Epithelial cell of prostate (primary cell): ENCODE data around the gene CFAP69.
"Not testable (repeated sequence)": the region's sequence is repeated elsewhere in the genome, so short reads cannot be mapped to it uniquely, and the experiment has no call there.

Experiments used
- DNase-seq: peaks from one replicate; pipeline ENCODE4 v3.0.0-alpha.2; 2011; ENCODE audit warnings: low read depth, low spot score
- H3K27ac ChIP-seq: fragments of 450-650 bp; 2 replicates; pipeline ENCODE4 v1.5.1; 2017; ENCODE audit warnings: mild to moderate bottlenecking

CFAP69 gene

GRCh38 chr7:90326500-90326899 is 81.5 kb downstream of the CFAP69 start:
- no peak for DNase-seq
- no peak overlapping the region for H3K27ac ChIP-seq

DNA sequence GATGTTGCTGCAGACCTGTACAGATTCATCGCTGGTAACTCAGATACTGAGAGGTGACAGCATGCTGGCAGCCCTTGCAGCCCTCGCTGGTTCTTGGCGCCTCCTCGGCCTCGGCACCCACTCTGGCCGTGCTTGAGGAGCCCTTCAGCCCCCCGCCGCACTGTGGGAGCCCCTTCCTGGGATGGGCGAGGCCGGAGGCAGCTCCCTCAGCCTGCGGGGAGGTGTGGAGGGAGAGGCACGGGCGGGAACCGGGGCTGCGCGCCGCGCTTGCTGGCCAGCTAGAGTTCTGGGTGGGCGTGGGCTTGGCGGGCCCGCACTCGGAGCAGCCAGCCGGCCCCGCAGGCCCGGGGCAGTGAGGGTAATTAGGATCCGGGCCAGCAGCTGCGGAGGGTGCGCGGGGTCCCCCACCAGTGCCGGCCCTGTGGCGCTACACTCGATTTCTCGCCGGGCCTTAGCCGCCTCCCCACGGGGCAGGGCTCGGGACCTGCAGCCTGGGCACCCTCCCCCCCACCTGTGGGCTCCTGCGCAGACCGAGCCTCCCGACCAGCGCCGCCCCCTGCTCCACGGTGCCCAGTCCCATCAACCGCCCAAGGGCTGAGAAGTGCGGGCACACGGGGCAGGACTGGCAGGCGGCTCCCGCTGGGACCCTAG is 89.3 kb downstream of the CFAP69 start:
- no peak overlapping the region for H3K27ac ChIP-seq
- DNase-seq = no peak

DNA sequence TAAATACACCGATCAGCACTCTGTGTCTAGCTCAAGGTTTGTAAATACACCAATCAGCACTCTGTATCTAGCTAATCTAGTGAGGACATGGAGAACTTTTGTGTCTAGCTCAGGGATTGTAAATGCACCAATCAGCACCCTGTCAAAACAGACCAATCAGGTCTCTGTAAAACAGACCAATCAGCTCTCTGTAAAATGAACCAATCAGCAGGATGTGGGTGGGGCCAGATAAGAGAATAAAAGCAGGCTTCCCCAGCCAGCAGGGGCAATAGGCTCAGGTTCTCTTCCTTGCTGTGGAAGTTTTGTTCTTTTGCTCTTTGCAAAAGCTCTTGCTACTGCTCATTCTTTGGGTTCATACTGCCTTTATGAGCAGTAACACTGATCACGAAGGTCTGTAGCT is 90.0 kb downstream of the CFAP69 start:
- not testable (repeated sequence) for DNase-seq, H3K27ac ChIP-seq

DNA sequence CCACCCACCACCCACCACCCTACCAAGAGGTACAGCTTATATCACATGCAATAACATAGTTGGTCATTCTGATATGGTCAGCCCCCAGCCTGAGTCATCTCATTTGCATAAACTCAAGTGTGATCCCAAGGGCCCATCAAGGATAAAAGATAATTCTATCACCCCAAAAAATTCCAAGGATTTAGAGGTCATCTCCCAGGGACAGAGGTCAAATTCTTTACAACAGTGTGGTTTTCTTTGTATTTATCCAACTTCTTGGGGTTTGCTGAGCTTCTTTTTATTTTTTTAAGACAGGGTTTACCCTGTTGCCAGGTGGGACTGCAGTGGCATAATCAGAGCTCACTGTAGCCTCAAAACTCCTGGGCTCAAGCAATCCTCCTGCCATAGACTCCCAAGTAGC is 92.1 kb downstream of the CFAP69 start:
- no peak for DNase-seq
- no peak overlapping the region for H3K27ac ChIP-seq

DNA sequence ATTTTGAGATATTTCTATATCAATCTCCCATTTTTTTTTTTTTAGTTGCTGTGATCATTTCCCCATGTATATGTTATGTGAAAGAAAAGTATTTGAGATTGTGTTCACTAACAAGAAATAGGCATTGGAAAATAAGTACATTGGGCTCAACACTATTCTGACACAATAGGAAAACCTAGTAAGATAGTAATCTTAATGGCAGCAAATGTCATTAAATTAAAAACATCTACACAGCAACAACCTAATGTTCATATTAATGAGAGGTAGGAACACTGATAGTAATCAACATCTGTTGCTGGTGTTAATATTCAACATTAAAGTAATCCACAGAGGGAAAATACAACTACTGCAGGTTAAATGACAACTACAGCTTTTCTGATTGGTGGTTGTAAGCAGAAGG is 100.0 kb downstream of the CFAP69 start:
- DNase-seq = no peak
- H3K27ac ChIP-seq = peak overlapping the region; percentile 72

- H3K27ac ChIP-seq = peak overlapping the region; percentile 72
- DNase-seq = no peak
These were observed 100.8 kb downstream of the CFAP69 start for GRCh38 chr7:90345595-90346335.

GRCh38 chr7:90346336-90347125 is 101.6 kb downstream of the CFAP69 start, which contains the start of gene GTPBP10:
Gene GTPBP10, plus strand, starts transcription at chr7:90346716. Its CDS starts 26 bp downstream, at chr7:90346742.
- peak within 1 kb of the TSS; percentile 72 for H3K27ac ChIP-seq
- DNase-seq = peak; percentile 83

- DNase-seq = no peak
- H3K27ac ChIP-seq = no peak overlapping the region
These were observed 102.8 kb downstream of the CFAP69 start for GRCh38 chr7:90347759-90348158.

DNA sequence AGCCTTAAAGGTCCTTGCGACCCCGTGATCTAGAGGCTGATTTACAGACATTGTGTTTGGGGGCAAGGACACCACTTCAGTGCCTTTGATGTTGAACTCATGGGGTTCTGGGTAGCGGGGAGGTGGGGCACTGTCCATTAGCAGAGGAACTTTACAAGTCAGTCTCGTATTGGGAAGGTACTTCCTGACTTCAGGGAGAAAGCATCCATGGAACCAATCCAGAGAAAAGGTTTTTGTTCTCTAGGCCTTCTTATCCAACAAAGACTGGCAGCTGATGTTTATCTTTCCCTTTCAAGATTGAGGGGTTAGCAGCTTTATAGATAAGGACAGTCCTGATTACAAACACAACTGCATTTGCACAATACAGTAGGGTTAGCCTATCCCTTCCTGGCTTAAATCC is 104.3 kb downstream of the CFAP69 start:
- H3K27ac ChIP-seq = no peak overlapping the region
- DNase-seq = no peak

- not testable (repeated sequence) for H3K27ac ChIP-seq, DNase-seq
These were observed 105.1 kb downstream of the CFAP69 start for GRCh38 chr7:90350032-90350431.

DNA sequence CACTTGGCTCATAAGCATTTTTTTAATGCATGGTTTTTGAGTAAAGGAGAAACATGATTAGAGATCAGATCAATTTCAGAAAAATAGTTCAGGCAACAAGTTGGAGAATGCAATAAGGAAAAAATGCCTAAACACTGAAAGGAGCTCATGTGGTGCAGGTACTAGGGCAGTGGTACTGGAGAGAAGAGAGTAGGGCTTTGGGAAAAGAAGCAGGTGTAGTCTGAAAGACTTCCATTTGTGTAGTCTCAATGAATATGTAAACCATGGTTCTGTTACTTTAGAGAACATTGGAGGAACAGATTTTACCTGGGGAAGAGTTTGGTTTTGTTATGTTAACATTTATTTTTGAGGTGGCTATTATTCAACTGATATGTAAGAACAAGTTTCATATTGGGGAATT is 107.0 kb downstream of the CFAP69 start:
- DNase-seq = no peak
- no peak overlapping the region for H3K27ac ChIP-seq
